Fibroblast of lung (primary cell): ENCODE data around the gene KCNH1.

ENCODE experiments used
- CTCF ChIP-seq, 2 donors: IDR thresholded peaks in 1 of 2; conservative IDR thresholded peaks in 1 of 2; 1 replicate in 1 of 2; 2 replicates in 1 of 2; pipeline ENCODE4 v1.5.1; 2011 to 2012; ENCODE audit warnings: low read length in 2 of 2, control low read depth in 1 of 2, inconsistent platforms in 1 of 2, low read depth in 1 of 2, mild to moderate bottlenecking in 1 of 2
- EZH2 ChIP-seq: IDR thresholded peaks from 2 replicates; pipeline ENCODE4 v1.5.1; 2012; ENCODE audit warnings: low read length, control low read depth, mild to moderate bottlenecking; ENCODE audit errors: missing control alignments

GRCh38 chr1:211129776-211130175 is 4.2 kb downstream of the KCNH1 start:
- no peak for TF ChIP-seq CTCF (conservative IDR thresholded peaks at IDR 0.05 in 1 of 2, IDR thresholded peaks at IDR 0.05 in 1 of 2; ENCODE audit: low read depth in 1 of 2, low read length in 2 of 2)
- no peak for TF ChIP-seq EZH2
